Breast epithelium (tissue), 4 donors: ENCODE results near the gene BTC. TPM values are rescaled to one million over a fixed set of nuclear protein-coding genes. Genes with fewer than 3 reads are reported as not detected.

Source experiments
- DNase-seq, 2 donors: peaks; one replicate each; pipeline ENCODE4 v3.0.0-alpha.2; 2019; ENCODE audit warnings: low spot score in 2 of 2
- H3K27ac ChIP-seq, 2 donors: fragments of 200-600 bp; sonication (generic) in 1 of 2; one replicate each; pipeline ENCODE4 v1.5.1; 2016 to 2019; ENCODE audit warnings: mild to moderate bottlenecking in 1 of 2
- H3K27me3 ChIP-seq, 2 donors: fragments of 200-600 bp; sonication (generic) in 1 of 2; one replicate each; pipeline versions ENCODE4 v1.5.1 to v1.6.0; 2017 to 2019; ENCODE audit warnings: control low read depth in 1 of 2, mild to moderate bottlenecking in 1 of 2
- H3K36me3 ChIP-seq: fragments of 200-600 bp; one replicate; pipeline ENCODE4 v1.5.1; 2019
- H3K4me1 ChIP-seq, 2 donors: fragments of 200-600 bp; sonication (generic); one replicate each; pipeline ENCODE4 v1.5.1; 2016 to 2019; ENCODE audit warnings: control low read depth in 1 of 2
- H3K4me3 ChIP-seq, 3 donors: fragments of 200-600 bp; sonication (generic); 1 replicate in 2 of 3; 2 replicates in 1 of 3; pipeline ENCODE4 v1.5.1; 2016 to 2019; ENCODE audit warnings: mild to moderate bottlenecking in 3 of 3, moderate library complexity in 2 of 3
- H3K9me3 ChIP-seq, 2 donors: fragments of 200-600 bp; sonication (generic) in 1 of 2; one replicate each; pipeline ENCODE4 v1.5.1; 2016 to 2019; ENCODE audit warnings: control low read depth in 1 of 2
- POLR2A ChIP-seq: fragments of 450-650 bp; IDR thresholded peaks from one replicate; pipeline ENCODE4 v1.6.1; 2016; ENCODE audit warnings: antibody characterized with exemption, mild to moderate bottlenecking, moderate library complexity
- POLR2AphosphoS5 ChIP-seq, 3 donors: sonication (generic); formaldehyde crosslinking; IDR thresholded peaks; one replicate each; pipeline ENCODE4 v1.6.1; 2017; ENCODE audit warnings: antibody characterized with exemption in 3 of 3
- intact Hi-C: fragments of 100-400 bp; cut with DNase I; formaldehyde crosslinking; loops from one replicate; pipeline ENCODE4 v1.15.1; 2023; ENCODE audit warnings: low total_unique reads
- total RNA-seq, 3 donors: library from RNA; depleted of rRNA; stranded (reverse); fragments of >200 nt; gene quantifications; one replicate each; pipeline ENCODE4 v1.1.0, GENCODE V29; 2016
- TF ChIP-seq, protein P1 (sequence below), 3 donors: fragments of 450-650 bp; IDR thresholded peaks; one replicate each; pipeline ENCODE4 v1.5.1; 2016 to 2017; ENCODE audit warnings: antibody characterized with exemption in 3 of 3, mild to moderate bottlenecking in 3 of 3, moderate library complexity in 3 of 3

The BTC gene
- total RNA-seq, 3 donors from 2014 or later = 2.3 to 6.1 (median 5.0) TPM

DNA sequence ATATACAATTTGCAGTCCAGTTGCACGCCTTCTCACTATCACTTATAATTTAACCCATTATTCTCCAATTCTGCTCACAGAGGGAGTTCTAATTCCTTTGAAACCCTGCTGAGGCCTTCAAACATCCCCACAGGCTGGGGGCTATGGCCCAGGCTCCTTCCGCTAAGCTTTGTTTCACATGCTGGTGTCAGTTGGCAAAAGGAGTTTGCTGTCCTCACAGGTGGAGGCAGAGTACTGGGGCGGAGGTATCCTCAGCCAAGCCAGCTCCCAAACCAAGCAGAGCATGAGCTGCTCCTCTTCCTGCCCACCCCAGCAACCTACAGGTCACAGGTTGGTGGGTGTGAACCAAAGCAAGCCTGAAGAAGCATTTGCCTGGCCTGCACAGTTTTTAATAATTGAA, 21.5 kb downstream of the BTC start:
- Histone ChIP-seq H3K4me3 (no peak overlapping the region), H3K36me3 (no peaks in the 10 kb centered on the region), H3K9me3 (no peaks in the 10 kb centered on the region), H3K27me3 (no peaks in the 10 kb centered on the region), H3K27ac (no peak overlapping the region), H3K4me1 (no peaks in the 10 kb centered on the region)
- DNase-seq = no peak
- TF ChIP-seq POLR2A (no peak), POLR2AphosphoS5 (IDR thresholded peaks at IDR 0.05) (no peak)
- TF ChIP-seq, protein P1, sequence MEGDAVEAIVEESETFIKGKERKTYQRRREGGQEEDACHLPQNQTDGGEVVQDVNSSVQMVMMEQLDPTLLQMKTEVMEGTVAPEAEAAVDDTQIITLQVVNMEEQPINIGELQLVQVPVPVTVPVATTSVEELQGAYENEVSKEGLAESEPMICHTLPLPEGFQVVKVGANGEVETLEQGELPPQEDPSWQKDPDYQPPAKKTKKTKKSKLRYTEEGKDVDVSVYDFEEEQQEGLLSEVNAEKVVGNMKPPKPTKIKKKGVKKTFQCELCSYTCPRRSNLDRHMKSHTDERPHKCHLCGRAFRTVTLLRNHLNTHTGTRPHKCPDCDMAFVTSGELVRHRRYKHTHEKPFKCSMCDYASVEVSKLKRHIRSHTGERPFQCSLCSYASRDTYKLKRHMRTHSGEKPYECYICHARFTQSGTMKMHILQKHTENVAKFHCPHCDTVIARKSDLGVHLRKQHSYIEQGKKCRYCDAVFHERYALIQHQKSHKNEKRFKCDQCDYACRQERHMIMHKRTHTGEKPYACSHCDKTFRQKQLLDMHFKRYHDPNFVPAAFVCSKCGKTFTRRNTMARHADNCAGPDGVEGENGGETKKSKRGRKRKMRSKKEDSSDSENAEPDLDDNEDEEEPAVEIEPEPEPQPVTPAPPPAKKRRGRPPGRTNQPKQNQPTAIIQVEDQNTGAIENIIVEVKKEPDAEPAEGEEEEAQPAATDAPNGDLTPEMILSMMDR (IDR thresholded peaks at IDR 0.05) = no peak
- intact Hi-C loops = no loop called here

GRCh38 chr4:74772106-74772505, 22.2 kb downstream of the BTC start:
- no peaks in the 10 kb centered on the region for H3K36me3 ChIP-seq
- TF ChIP-seq POLR2A (no peak), POLR2AphosphoS5 (IDR thresholded peaks at IDR 0.05) (no peak)
- TF ChIP-seq, protein P1 (IDR thresholded peaks at IDR 0.05) = no peak
- intact Hi-C loops = no loop called here

GRCh38 chr4:74770226-74770910, 24.0 kb downstream of the BTC start:
- intact Hi-C loops = no loop called here
- TF ChIP-seq, protein P1 (IDR thresholded peaks at IDR 0.05) = no peak
- TF ChIP-seq POLR2A = no peak
- no peak for TF ChIP-seq POLR2AphosphoS5 (IDR thresholded peaks at IDR 0.05)
- Histone ChIP-seq H3K27ac (peak overlapping the region in 1 of 2 donors; percentile 16), H3K9me3 (no peaks in the 10 kb centered on the region), H3K4me1 (no peaks in the 10 kb centered on the region), H3K27me3 (no peaks in the 10 kb centered on the region), H3K36me3 (no peaks in the 10 kb centered on the region), H3K4me3 (no peak overlapping the region)
- no peak for DNase-seq

More at GRCh38 chr4:74772106-74772505, 22.2 kb downstream of the BTC start:
- Histone ChIP-seq H3K4me1 (no peaks in the 10 kb centered on the region), H3K27ac (no peak overlapping the region), H3K27me3 (no peaks in the 10 kb centered on the region), H3K4me3 (no peak overlapping the region), H3K9me3 (no peaks in the 10 kb centered on the region)
- DNase-seq = no peak

DNA sequence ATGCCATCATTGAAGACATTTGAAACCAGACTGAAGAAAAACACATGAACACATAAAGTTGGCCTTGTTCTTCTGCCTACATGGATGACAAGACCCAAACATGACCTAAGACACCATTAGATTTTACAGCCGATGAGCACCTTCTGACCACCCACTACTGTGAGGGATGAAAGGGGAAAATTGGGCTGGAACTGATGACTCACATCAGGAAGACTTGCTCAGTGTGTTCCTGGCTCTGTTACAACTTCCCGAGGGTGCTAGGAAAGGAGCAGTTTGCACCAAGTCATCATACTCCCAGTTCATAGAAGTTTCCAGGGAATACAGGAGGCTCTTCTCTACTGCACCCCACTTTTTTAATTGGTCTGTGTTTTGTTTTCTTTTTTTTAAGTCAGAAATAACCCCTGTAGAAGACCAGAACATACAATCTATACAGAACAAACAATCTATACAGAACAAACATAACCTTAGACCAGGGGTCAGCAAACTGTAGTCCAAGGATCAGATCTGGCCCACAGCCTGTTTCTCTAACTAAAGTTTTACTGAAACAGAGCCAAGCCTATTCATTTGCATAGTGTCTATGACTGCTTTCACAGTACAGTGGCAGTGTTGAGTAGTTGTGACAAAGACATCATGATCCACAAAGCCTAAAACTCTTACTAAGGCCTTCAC, 25.3 kb downstream of the BTC start:
- no peaks in the 10 kb centered on the region for H3K9me3 ChIP-seq
- DNase-seq = no peak
- H3K36me3 ChIP-seq = no peaks in the 10 kb centered on the region
- intact Hi-C loops = no loop called here
- no peak overlapping the region for H3K4me3 ChIP-seq
- H3K27ac ChIP-seq = peak overlapping the region in 1 of 2 donors; percentile 36
- H3K27me3 ChIP-seq = no peaks in the 10 kb centered on the region
- TF ChIP-seq POLR2AphosphoS5 (IDR thresholded peaks at IDR 0.05) (no peak), POLR2A (no peak)
- TF ChIP-seq, protein P1 (IDR thresholded peaks at IDR 0.05) = no peak
- no peaks in the 10 kb centered on the region for H3K4me1 ChIP-seq

DNA sequence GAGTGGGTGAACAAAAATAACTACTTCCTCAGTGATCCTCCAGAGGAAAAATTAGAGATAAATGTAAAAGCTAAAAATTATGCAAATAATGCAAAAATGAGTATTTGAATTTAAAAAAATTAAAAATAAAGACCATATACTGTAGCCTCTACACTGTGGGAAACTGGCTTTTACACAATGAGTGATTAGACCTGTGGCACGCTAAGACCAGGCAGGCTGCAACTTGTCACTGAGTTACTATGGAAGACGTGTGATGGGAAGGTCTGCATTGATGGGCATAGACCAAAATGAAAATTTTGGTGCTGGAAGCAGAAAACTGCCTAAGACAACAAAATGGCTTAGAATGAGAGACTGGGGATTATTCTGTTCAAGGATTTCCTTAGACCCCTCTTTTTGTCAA, 30.2 kb downstream of the BTC start:
- H3K4me1 ChIP-seq = no peaks in the 10 kb centered on the region
- H3K9me3 ChIP-seq = no peaks in the 10 kb centered on the region
- no peak for TF ChIP-seq POLR2A
- TF ChIP-seq, protein P1 (IDR thresholded peaks at IDR 0.05) = no peak
- no peak for TF ChIP-seq POLR2AphosphoS5 (IDR thresholded peaks at IDR 0.05)
- no peak overlapping the region for H3K4me3 ChIP-seq
- intact Hi-C loops = no loop called here
- no peak for DNase-seq
- no peaks in the 10 kb centered on the region for H3K36me3 ChIP-seq
- H3K27ac ChIP-seq = no peak overlapping the region
- H3K27me3 ChIP-seq = no peaks in the 10 kb centered on the region
